HepG2 (cell line): ENCODE measurements around the gene PRPSAP1. TPM values are rescaled to one million over a fixed set of nuclear protein-coding genes. Genes with fewer than 3 reads are reported as not detected.

Source experiments
- EP300 ChIP-seq, 3 experiments: sonication (generic) in 1 of 3; formaldehyde crosslinking in 1 of 3; IDR thresholded peaks; 2 replicates each; pipeline versions ENCODE4 v1.5.1 to v1.6.1; 2011 to 2020; ENCODE audit warnings: low read depth in 2 of 3, low read length in 2 of 3, borderline replicate concordance in 1 of 3, improper control_type of control experiment in 1 of 3, mild to moderate bottlenecking in 1 of 3, missing genetic modification reagents in 1 of 3, moderate library complexity in 1 of 3
- FOXA1 ChIP-seq, 2 experiments: fragments of 450-650 bp in 1 of 2; sonication (generic) in 1 of 2; formaldehyde crosslinking in 1 of 2; IDR thresholded peaks; 2 replicates each; pipeline versions ENCODE4 v1.4.0 to v1.6.1; 2016 to 2020; ENCODE audit warnings: missing genetic modification reagents in 1 of 2
- FOXA3 ChIP-seq: IDR thresholded peaks from 2 replicates; pipeline ENCODE4 v1.6.1; 2016; ENCODE audit warnings: missing genetic modification reagents, missing compliant biosample characterization
- HDAC2 ChIP-seq: sonication (generic); formaldehyde crosslinking; IDR thresholded peaks from 2 replicates; pipeline ENCODE4 v1.4.0; 2020; ENCODE audit warnings: missing genetic modification reagents
- HNF4A ChIP-seq: sonication (generic); formaldehyde crosslinking; IDR thresholded peaks from 2 replicates; pipeline ENCODE4 v1.4.0; 2020; ENCODE audit warnings: missing genetic modification reagents
- ISL2 ChIP-seq: sonication (generic); formaldehyde crosslinking; IDR thresholded peaks from 2 replicates; pipeline ENCODE4 v1.5.0; 2020; ENCODE audit warnings: missing genetic modification reagents
- NR2F6 ChIP-seq, 2 experiments: IDR thresholded peaks; 2 replicates each; pipeline ENCODE4 v1.6.1; 2016; ENCODE audit warnings: antibody characterized with exemption in 1 of 2, mild to moderate bottlenecking in 1 of 2
- POLR2G ChIP-seq: fragments of 200-400 bp; formaldehyde crosslinking; IDR thresholded peaks from 2 replicates; pipeline ENCODE4 v1.6.1; 2018; ENCODE audit warnings: mild to moderate bottlenecking, low read depth, low read length, moderate library complexity
- SALL1 ChIP-seq: sonication (generic); formaldehyde crosslinking; IDR thresholded peaks from 2 replicates; pipeline ENCODE4 v1.8.0; 2022; ENCODE audit warnings: mild to moderate bottlenecking, missing genetic modification reagents
- SRY ChIP-seq: sonication (generic); formaldehyde crosslinking; IDR thresholded peaks from 2 replicates; pipeline ENCODE4 v1.8.0; 2022; ENCODE audit warnings: mild to moderate bottlenecking, missing genetic modification reagents
- YY1 ChIP-seq: IDR thresholded peaks from 2 replicates; pipeline ENCODE4 v1.6.1; 2011; ENCODE audit warnings: low read length, low read depth, moderate library complexity, mild to moderate bottlenecking; ENCODE audit not compliant: insufficient read depth, insufficient replicate concordance
- ZC3H4 ChIP-seq: sonication (generic); formaldehyde crosslinking; IDR thresholded peaks from 2 replicates; pipeline ENCODE4 v1.4.0; 2020; ENCODE audit warnings: missing genetic modification reagents, borderline replicate concordance
- polyA plus RNA-seq, 8 experiments: library from polyadenylated mRNA; depleted of rRNA in 3 of 8; stranded (reverse) in 7 of 8; unstranded in 1 of 8; fragments of >200 nt; fragmentation: Illumina TruSeq in 4 of 8; extraction: Trizol in 4 of 8; gene quantifications; 2 replicates each; pipeline versions ENCODE4 v1.2.1 to v1.2.3, GENCODE V29; 2011 to 2016; ENCODE audit warnings: low read depth in 4 of 8, missing spikeins in 1 of 8, mixed read lengths in 1 of 8; ENCODE audit not compliant: insufficient read depth in 1 of 8
- total RNA-seq, 5 experiments: library from RNA; depleted of rRNA; stranded (reverse); fragments of >200 nt; fragmentation: Illumina TruSeq; extraction: Trizol; gene quantifications; 2 replicates each; pipeline ENCODE4 v1.2.3, GENCODE V29; 2016; ENCODE audit warnings: low read depth in 1 of 5
- TF ChIP-seq, protein P1 (sequence below): sonication (generic); formaldehyde crosslinking; IDR thresholded peaks from 2 replicates; pipeline ENCODE4 v1.9.0; 2022; ENCODE audit warnings: missing genetic modification reagents, mild to moderate bottlenecking, borderline replicate concordance
- TF ChIP-seq, protein P2 (sequence below): sonication (generic); formaldehyde crosslinking; conservative IDR thresholded peaks from 2 replicates; pipeline ENCODE4 v1.4.0; 2020; ENCODE audit warnings: mild to moderate bottlenecking, missing genetic modification reagents, moderate library complexity
- TF ChIP-seq, protein P3 (sequence below): sonication (generic); formaldehyde crosslinking; IDR thresholded peaks from 2 replicates; pipeline ENCODE4 v1.4.0; 2020; ENCODE audit warnings: missing genetic modification reagents, borderline replicate concordance
- TF ChIP-seq, protein P4 (sequence below): IDR thresholded peaks from 2 replicates; pipeline ENCODE4 v1.6.1; 2012; ENCODE audit warnings: inconsistent platforms
- TF ChIP-seq, protein P5 (sequence below): sonication (generic); formaldehyde crosslinking; IDR thresholded peaks from 2 replicates; pipeline ENCODE4 v1.5.1; 2020; ENCODE audit warnings: missing genetic modification reagents, mild to moderate bottlenecking, borderline replicate concordance
- TF ChIP-seq, protein P6 (sequence below): fragments of 450-650 bp; IDR thresholded peaks from 2 replicates; pipeline ENCODE4 v1.6.1; 2016

The PRPSAP1 gene
- total and polyA plus RNA-seq, 2 of the 13 experiments (the other 11 are each of a cell fraction or from before 2014, with no cell fraction given), result 91.1 to 314 TPM

DNA sequence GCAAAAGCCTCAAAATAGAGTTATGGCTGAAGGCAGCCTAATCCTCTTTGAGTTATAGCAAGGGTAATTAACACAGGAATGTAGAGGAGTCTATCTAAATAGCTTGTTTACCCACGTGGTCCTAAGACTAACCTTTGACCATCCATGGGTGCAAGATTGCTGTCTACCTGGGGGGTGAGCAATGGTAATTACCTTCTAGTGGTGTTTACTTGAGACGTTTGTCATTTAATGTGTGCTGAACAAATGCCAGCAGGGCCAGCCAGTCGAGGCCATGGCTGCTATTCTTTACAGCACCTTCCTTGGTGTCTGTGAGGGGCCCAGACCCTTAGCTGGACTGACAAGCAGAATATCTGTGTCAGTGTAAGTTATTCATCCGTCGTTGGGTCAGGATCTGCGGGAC, 13.9 kb upstream of the PRPSAP1 start (continued):
- TF ChIP-seq FOXA1 (IDR thresholded peaks at IDR 0.05) (no peak), FOXA1 (CRISPR knock-in tag; IDR thresholded peaks at IDR 0.05) (peak; percentile 74), FOXA3 (peak; percentile 79), HNF4A (CRISPR knock-in tag) (peak; percentile 76), POLR2G (no peak), SALL1 (CRISPR knock-in tag) (0 out of 2 replicates have a peak, but pooled peaks have one; percentile 23), EP300 (IDR thresholded peaks at IDR 0.05; ENCODE audit: low read depth in 2 of 2, low read length in 2 of 2) (peak in 1 of 2 experiments; percentile 36; a peak in 1 of 4 replicates), EP300 (CRISPR knock-in tag; IDR thresholded peaks at IDR 0.05; ENCODE audit: borderline replicate concordance) (no peak), NR2F6 (IDR thresholded peaks at IDR 0.05) (peak; percentile 60; the same call in 1 of the 2 replicates), NR2F6 (CRISPR knock-in tag; IDR thresholded peaks at IDR 0.05) (peak; percentile 53; the same call in 1 of the 2 replicates), ISL2 (CRISPR knock-in tag) (0 out of 2 replicates have a peak, but pooled peaks have one; percentile 56), SRY (CRISPR knock-in tag) (0 out of 2 replicates have a peak, but pooled peaks have one; percentile 33), ZC3H4 (no peak), HDAC2 (CRISPR knock-in tag) (0 out of 2 replicates have a peak, but pooled peaks have one; percentile 17), YY1 (peak; percentile 8)
- TF ChIP-seq, protein P1, sequence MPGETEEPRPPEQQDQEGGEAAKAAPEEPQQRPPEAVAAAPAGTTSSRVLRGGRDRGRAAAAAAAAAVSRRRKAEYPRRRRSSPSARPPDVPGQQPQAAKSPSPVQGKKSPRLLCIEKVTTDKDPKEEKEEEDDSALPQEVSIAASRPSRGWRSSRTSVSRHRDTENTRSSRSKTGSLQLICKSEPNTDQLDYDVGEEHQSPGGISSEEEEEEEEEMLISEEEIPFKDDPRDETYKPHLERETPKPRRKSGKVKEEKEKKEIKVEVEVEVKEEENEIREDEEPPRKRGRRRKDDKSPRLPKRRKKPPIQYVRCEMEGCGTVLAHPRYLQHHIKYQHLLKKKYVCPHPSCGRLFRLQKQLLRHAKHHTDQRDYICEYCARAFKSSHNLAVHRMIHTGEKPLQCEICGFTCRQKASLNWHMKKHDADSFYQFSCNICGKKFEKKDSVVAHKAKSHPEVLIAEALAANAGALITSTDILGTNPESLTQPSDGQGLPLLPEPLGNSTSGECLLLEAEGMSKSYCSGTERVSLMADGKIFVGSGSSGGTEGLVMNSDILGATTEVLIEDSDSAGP, result no peak
- TF ChIP-seq, protein P2, sequence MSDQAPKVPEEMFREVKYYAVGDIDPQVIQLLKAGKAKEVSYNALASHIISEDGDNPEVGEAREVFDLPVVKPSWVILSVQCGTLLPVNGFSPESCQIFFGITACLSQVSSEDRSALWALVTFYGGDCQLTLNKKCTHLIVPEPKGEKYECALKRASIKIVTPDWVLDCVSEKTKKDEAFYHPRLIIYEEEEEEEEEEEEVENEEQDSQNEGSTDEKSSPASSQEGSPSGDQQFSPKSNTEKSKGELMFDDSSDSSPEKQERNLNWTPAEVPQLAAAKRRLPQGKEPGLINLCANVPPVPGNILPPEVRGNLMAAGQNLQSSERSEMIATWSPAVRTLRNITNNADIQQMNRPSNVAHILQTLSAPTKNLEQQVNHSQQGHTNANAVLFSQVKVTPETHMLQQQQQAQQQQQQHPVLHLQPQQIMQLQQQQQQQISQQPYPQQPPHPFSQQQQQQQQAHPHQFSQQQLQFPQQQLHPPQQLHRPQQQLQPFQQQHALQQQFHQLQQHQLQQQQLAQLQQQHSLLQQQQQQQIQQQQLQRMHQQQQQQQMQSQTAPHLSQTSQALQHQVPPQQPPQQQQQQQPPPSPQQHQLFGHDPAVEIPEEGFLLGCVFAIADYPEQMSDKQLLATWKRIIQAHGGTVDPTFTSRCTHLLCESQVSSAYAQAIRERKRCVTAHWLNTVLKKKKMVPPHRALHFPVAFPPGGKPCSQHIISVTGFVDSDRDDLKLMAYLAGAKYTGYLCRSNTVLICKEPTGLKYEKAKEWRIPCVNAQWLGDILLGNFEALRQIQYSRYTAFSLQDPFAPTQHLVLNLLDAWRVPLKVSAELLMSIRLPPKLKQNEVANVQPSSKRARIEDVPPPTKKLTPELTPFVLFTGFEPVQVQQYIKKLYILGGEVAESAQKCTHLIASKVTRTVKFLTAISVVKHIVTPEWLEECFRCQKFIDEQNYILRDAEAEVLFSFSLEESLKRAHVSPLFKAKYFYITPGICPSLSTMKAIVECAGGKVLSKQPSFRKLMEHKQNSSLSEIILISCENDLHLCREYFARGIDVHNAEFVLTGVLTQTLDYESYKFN (CRISPR knock-in tag), result 0 out of 2 replicates have a peak, but pooled peaks have one; percentile 22
- TF ChIP-seq, protein P3, sequence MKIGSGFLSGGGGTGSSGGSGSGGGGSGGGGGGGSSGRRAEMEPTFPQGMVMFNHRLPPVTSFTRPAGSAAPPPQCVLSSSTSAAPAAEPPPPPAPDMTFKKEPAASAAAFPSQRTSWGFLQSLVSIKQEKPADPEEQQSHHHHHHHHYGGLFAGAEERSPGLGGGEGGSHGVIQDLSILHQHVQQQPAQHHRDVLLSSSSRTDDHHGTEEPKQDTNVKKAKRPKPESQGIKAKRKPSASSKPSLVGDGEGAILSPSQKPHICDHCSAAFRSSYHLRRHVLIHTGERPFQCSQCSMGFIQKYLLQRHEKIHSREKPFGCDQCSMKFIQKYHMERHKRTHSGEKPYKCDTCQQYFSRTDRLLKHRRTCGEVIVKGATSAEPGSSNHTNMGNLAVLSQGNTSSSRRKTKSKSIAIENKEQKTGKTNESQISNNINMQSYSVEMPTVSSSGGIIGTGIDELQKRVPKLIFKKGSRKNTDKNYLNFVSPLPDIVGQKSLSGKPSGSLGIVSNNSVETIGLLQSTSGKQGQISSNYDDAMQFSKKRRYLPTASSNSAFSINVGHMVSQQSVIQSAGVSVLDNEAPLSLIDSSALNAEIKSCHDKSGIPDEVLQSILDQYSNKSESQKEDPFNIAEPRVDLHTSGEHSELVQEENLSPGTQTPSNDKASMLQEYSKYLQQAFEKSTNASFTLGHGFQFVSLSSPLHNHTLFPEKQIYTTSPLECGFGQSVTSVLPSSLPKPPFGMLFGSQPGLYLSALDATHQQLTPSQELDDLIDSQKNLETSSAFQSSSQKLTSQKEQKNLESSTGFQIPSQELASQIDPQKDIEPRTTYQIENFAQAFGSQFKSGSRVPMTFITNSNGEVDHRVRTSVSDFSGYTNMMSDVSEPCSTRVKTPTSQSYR (CRISPR knock-in tag), result peak; percentile 41; the same call in 1 of the 2 replicates
- TF ChIP-seq, protein P4, sequence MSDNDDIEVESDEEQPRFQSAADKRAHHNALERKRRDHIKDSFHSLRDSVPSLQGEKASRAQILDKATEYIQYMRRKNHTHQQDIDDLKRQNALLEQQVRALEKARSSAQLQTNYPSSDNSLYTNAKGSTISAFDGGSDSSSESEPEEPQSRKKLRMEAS, result 0 out of 2 replicates have a peak, but pooled peaks have one; percentile 29
- TF ChIP-seq, protein P5, sequence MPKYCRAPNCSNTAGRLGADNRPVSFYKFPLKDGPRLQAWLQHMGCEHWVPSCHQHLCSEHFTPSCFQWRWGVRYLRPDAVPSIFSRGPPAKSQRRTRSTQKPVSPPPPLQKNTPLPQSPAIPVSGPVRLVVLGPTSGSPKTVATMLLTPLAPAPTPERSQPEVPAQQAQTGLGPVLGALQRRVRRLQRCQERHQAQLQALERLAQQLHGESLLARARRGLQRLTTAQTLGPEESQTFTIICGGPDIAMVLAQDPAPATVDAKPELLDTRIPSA (CRISPR knock-in tag), result no peak
- TF ChIP-seq, protein P6, sequence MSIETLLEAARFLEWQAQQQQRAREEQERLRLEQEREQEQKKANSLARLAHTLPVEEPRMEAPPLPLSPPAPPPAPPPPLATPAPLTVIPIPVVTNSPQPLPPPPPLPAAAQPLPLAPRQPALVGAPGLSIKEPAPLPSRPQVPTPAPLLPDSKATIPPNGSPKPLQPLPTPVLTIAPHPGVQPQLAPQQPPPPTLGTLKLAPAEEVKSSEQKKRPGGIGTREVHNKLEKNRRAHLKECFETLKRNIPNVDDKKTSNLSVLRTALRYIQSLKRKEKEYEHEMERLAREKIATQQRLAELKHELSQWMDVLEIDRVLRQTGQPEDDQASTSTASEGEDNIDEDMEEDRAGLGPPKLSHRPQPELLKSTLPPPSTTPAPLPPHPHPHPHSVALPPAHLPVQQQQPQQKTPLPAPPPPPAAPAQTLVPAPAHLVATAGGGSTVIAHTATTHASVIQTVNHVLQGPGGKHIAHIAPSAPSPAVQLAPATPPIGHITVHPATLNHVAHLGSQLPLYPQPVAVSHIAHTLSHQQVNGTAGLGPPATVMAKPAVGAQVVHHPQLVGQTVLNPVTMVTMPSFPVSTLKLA, result peak; percentile 60; the same call in 1 of the 2 replicates
